Activated naive CD8-positive, alpha-beta T cell treated with anti-CD3 and anti-CD28 coated beads for 36 hours (primary cell): Measurements from ENCODE around the gene CCT5. TPM values are rescaled to one million over a fixed set of nuclear protein-coding genes. Genes with fewer than 3 reads are reported as not detected.
A peak's percentile ranks its signal among the peaks of the same experiment; 100 is the strongest.
"Not testable (repeated sequence)": the region's sequence is repeated elsewhere in the genome, so short reads cannot be mapped to it uniquely, and the experiment has no call there.

Source experiments
- DNase-seq: peaks from one replicate; pipeline ENCODE4 v3.0.0; 2021
- H3K27ac Mint-ChIP-seq: one replicate; pipeline ENCODE4 v1.8.0; 2022; ENCODE audit warnings: mild to moderate bottlenecking, moderate library complexity, mixed read lengths
- H3K27me3 Mint-ChIP-seq: one replicate; pipeline ENCODE4 v1.8.0; 2022; ENCODE audit warnings: mild to moderate bottlenecking, mixed read lengths
- H3K36me3 Mint-ChIP-seq: one replicate; pipeline ENCODE4 v1.8.0; 2021; ENCODE audit warnings: mild to moderate bottlenecking, mixed read lengths
- H3K4me1 Mint-ChIP-seq: one replicate; pipeline ENCODE4 v1.8.0; 2021; ENCODE audit warnings: mixed read lengths
- H3K4me3 Mint-ChIP-seq: one replicate; pipeline ENCODE4 v1.8.0; 2022; ENCODE audit warnings: mild to moderate bottlenecking, moderate library complexity, mixed read lengths
- H3K9me3 Mint-ChIP-seq: one replicate; pipeline ENCODE4 v1.8.0; 2022; ENCODE audit warnings: mixed read lengths
- total RNA-seq, 2 experiments: library from RNA; stranded (reverse); gene quantifications; one replicate each; pipeline ENCODE4 v1.2.3, GENCODE V29; 2021

Gene CCT5
- total RNA-seq, 2 experiments from 2014 or later = 548 to 564 TPM

- Mint-ChIP-seq H3K9me3 (no peaks in the 10 kb centered on the region), H3K4me1 (no peaks in the 10 kb centered on the region), H3K27me3 (no peaks in the 10 kb centered on the region), H3K27ac (no peak overlapping the region), H3K36me3 (peaks cover 27% of the 10 kb centered on the region), H3K4me3 (no peak overlapping the region)
- no peak for DNase-seq
Measured at GRCh38 chr5:10232386-10232785, 17.7 kb upstream of the CCT5 start.

GRCh38 chr5:10233011-10233410 is 17.1 kb upstream of the CCT5 start:
- H3K27ac Mint-ChIP-seq = no peak overlapping the region
- no peaks in the 10 kb centered on the region for H3K9me3 Mint-ChIP-seq
- no peak overlapping the region for H3K4me3 Mint-ChIP-seq
- no peaks in the 10 kb centered on the region for H3K27me3 Mint-ChIP-seq
- peaks cover 28% of the 10 kb centered on the region for H3K36me3 Mint-ChIP-seq
- no peaks in the 10 kb centered on the region for H3K4me1 Mint-ChIP-seq
- DNase-seq = no peak

- Mint-ChIP-seq H3K27ac (no peak overlapping the region), H3K9me3 (no peaks in the 10 kb centered on the region), H3K4me1 (no peaks in the 10 kb centered on the region), H3K27me3 (no peaks in the 10 kb centered on the region), H3K4me3 (no peak overlapping the region), H3K36me3 (peaks cover 30% of the 10 kb centered on the region)
- DNase-seq = no peak
Measured at GRCh38 chr5:10233505-10233904, 16.6 kb upstream of the CCT5 start.

GRCh38 chr5:10235350-10235749 is 14.7 kb upstream of the CCT5 start:
- no peaks in the 10 kb centered on the region for H3K27me3 Mint-ChIP-seq
- no peak overlapping the region for H3K27ac Mint-ChIP-seq
- no peaks in the 10 kb centered on the region for H3K9me3 Mint-ChIP-seq
- no peak for DNase-seq
- H3K36me3 Mint-ChIP-seq = peaks cover 32% of the 10 kb centered on the region
- no peaks in the 10 kb centered on the region for H3K4me1 Mint-ChIP-seq
- no peak overlapping the region for H3K4me3 Mint-ChIP-seq

GRCh38 chr5:10243660-10244240 is 6.3 kb upstream of the CCT5 start:
- H3K4me1 Mint-ChIP-seq = peaks cover 16% of the 10 kb centered on the region
- no peak overlapping the region for H3K27ac Mint-ChIP-seq
- peaks cover 13% of the 10 kb centered on the region for H3K36me3 Mint-ChIP-seq
- no peaks in the 10 kb centered on the region for H3K9me3 Mint-ChIP-seq
- no peaks in the 10 kb centered on the region for H3K27me3 Mint-ChIP-seq
- no peak overlapping the region for H3K4me3 Mint-ChIP-seq
- no peak for DNase-seq

GRCh38 chr5:10244342-10244944 is 5.6 kb upstream of the CCT5 start:
- Mint-ChIP-seq H3K4me1 (peaks cover 18% of the 10 kb centered on the region), H3K36me3 (peaks cover 10% of the 10 kb centered on the region), H3K27ac (no peak overlapping the region), H3K9me3 (no peaks in the 10 kb centered on the region), H3K27me3 (no peaks in the 10 kb centered on the region), H3K4me3 (no peak overlapping the region)
- no peak for DNase-seq

- no peak overlapping the region for H3K4me3 Mint-ChIP-seq
- no peaks in the 10 kb centered on the region for H3K27me3 Mint-ChIP-seq
- no peak overlapping the region for H3K27ac Mint-ChIP-seq
- H3K36me3 Mint-ChIP-seq = peaks cover 25% of the 10 kb centered on the region
- no peaks in the 10 kb centered on the region for H3K9me3 Mint-ChIP-seq
- H3K4me1 Mint-ChIP-seq = peaks cover 23% of the 10 kb centered on the region
- DNase-seq = no peak
Measured at GRCh38 chr5:10246761-10247160, 3.3 kb upstream of the CCT5 start.

GRCh38 chr5:10247217-10247616 is 2.9 kb upstream of the CCT5 start:
- DNase-seq, H3K9me3 Mint-ChIP-seq, H3K27me3 Mint-ChIP-seq, H3K4me3 Mint-ChIP-seq, H3K27ac Mint-ChIP-seq: not testable (repeated sequence)
- Mint-ChIP-seq H3K36me3 (peaks cover 29% of the 10 kb centered on the region), H3K4me1 (peaks cover 27% of the 10 kb centered on the region)

- Mint-ChIP-seq H3K4me1 (peaks cover 33% of the 10 kb centered on the region), H3K27me3 (no peaks in the 10 kb centered on the region), H3K9me3 (no peaks in the 10 kb centered on the region), H3K27ac (peak overlapping the region; percentile 99), H3K36me3 (peaks cover 36% of the 10 kb centered on the region), H3K4me3 (peak overlapping the region; percentile 95)
- peak; percentile 13 for DNase-seq
Measured at GRCh38 chr5:10248378-10249260, 1.5 kb upstream of the CCT5 start.

GRCh38 chr5:10250806-10251276 is 761 bp downstream of the CCT5 start:
- Mint-ChIP-seq H3K36me3 (peaks cover 49% of the 10 kb centered on the region), H3K27ac (peak overlapping the region; percentile 93), H3K9me3 (no peaks in the 10 kb centered on the region), H3K4me3 (peak overlapping the region; percentile 95), H3K4me1 (peaks cover 49% of the 10 kb centered on the region), H3K27me3 (no peaks in the 10 kb centered on the region)
- peak; percentile 16 for DNase-seq

GRCh38 chr5:10251405-10251804 is 1.3 kb downstream of the CCT5 start:
- Mint-ChIP-seq H3K27ac (peak overlapping the region; percentile 93), H3K4me1 (peaks cover 52% of the 10 kb centered on the region), H3K36me3 (peaks cover 54% of the 10 kb centered on the region), H3K4me3 (peak overlapping the region; percentile 95), H3K27me3 (no peaks in the 10 kb centered on the region), H3K9me3 (no peaks in the 10 kb centered on the region)
- DNase-seq = no peak

- Mint-ChIP-seq H3K27me3 (no peaks in the 10 kb centered on the region), H3K4me3 (peak overlapping the region; percentile 50), H3K27ac (peak overlapping the region; percentile 65), H3K4me1 (peaks cover 58% of the 10 kb centered on the region), H3K36me3 (peaks cover 60% of the 10 kb centered on the region), H3K9me3 (no peaks in the 10 kb centered on the region)
- no peak for DNase-seq
Measured at GRCh38 chr5:10253390-10253789, 3.3 kb downstream of the CCT5 start.

- Mint-ChIP-seq H3K27ac (peak overlapping the region; percentile 43), H3K4me3 (no peak overlapping the region)
- DNase-seq = no peak
Measured at GRCh38 chr5:10254686-10255085, 4.6 kb downstream of the CCT5 start.

GRCh38 chr5:10257870-10258269 is 7.8 kb downstream of the CCT5 start:
- Mint-ChIP-seq H3K36me3 (peaks cover 59% of the 10 kb centered on the region), H3K4me1 (peaks cover 48% of the 10 kb centered on the region), H3K27ac (peak overlapping the region; percentile 66), H3K9me3 (no peaks in the 10 kb centered on the region), H3K4me3 (no peak overlapping the region), H3K27me3 (no peaks in the 10 kb centered on the region)
- DNase-seq = no peak

More at GRCh38 chr5:10254686-10255085, 4.6 kb downstream of the CCT5 start:
- no peaks in the 10 kb centered on the region for H3K9me3 Mint-ChIP-seq
- H3K36me3 Mint-ChIP-seq = peaks cover 66% of the 10 kb centered on the region
- H3K4me1 Mint-ChIP-seq = peaks cover 56% of the 10 kb centered on the region
- H3K27me3 Mint-ChIP-seq = no peaks in the 10 kb centered on the region

GRCh38 chr5:10259899-10260298 is 9.8 kb downstream of the CCT5 start:
- peak overlapping the region; percentile 72 for H3K27ac Mint-ChIP-seq
- peaks cover 46% of the 10 kb centered on the region for H3K36me3 Mint-ChIP-seq

More at GRCh38 chr5:10259899-10260298, 9.8 kb downstream of the CCT5 start:
- H3K4me3 Mint-ChIP-seq = no peak overlapping the region
- H3K27me3 Mint-ChIP-seq = no peaks in the 10 kb centered on the region
- no peaks in the 10 kb centered on the region for H3K9me3 Mint-ChIP-seq
- DNase-seq = no peak
- H3K4me1 Mint-ChIP-seq = peaks cover 31% of the 10 kb centered on the region
